HepG2 (cell line): ENCODE measurements around the gene CAPN9. TPM values are rescaled to one million over a fixed set of nuclear protein-coding genes. Genes with fewer than 3 reads are reported as not detected.

Source experiments
- ARID2 ChIP-seq: sonication (generic); formaldehyde crosslinking; IDR thresholded peaks from 2 replicates; pipeline ENCODE4 v1.8.1; 2022; ENCODE audit warnings: mild to moderate bottlenecking, missing genetic modification reagents, borderline replicate concordance
- CHCHD3 ChIP-seq: sonication (generic); formaldehyde crosslinking; IDR thresholded peaks from 2 replicates; pipeline ENCODE4 v1.8.0; 2022; ENCODE audit warnings: mild to moderate bottlenecking, missing genetic modification reagents, moderate library complexity
- CHD2 ChIP-seq: IDR thresholded peaks from 2 replicates; pipeline ENCODE4 v1.6.1; 2011; ENCODE audit warnings: low read depth, low read length, improper control_type of control experiment
- EZH2 ChIP-seq: conservative IDR thresholded peaks from 2 replicates; pipeline ENCODE4 v1.6.1; 2012; ENCODE audit warnings: mild to moderate bottlenecking, low read depth, low read length, moderate library complexity
- FOXJ3 ChIP-seq: sonication (generic); formaldehyde crosslinking; IDR thresholded peaks from 2 replicates; pipeline ENCODE4 v1.4.0; 2020; ENCODE audit warnings: missing genetic modification reagents, mild to moderate bottlenecking, borderline replicate concordance
- HHEX ChIP-seq: IDR thresholded peaks from 2 replicates; pipeline ENCODE4 v1.6.1; 2016; ENCODE audit warnings: control low read depth
- HOXD1 ChIP-seq: sonication (generic); formaldehyde crosslinking; IDR thresholded peaks from 2 replicates; pipeline ENCODE4 v1.5.0; 2020; ENCODE audit warnings: missing genetic modification reagents
- IRX3 ChIP-seq: sonication (generic); formaldehyde crosslinking; IDR thresholded peaks from 2 replicates; pipeline ENCODE4 v1.8.1; 2023; ENCODE audit warnings: mild to moderate bottlenecking, low read depth, missing genetic modification reagents, borderline replicate concordance
- KDM3A ChIP-seq: IDR thresholded peaks from 2 replicates; pipeline ENCODE4 v1.6.1; 2018; ENCODE audit warnings: low read depth, missing compliant biosample characterization
- MAFG ChIP-seq: sonication (generic); formaldehyde crosslinking; IDR thresholded peaks from 2 replicates; pipeline ENCODE4 v1.5.1; 2020; ENCODE audit warnings: mild to moderate bottlenecking, missing genetic modification reagents
- NFATC3 ChIP-seq: sonication (generic); formaldehyde crosslinking; IDR thresholded peaks from 2 replicates; pipeline ENCODE4 v1.5.1; 2020; ENCODE audit warnings: mild to moderate bottlenecking, missing genetic modification reagents
- RFXAP ChIP-seq: sonication (generic); formaldehyde crosslinking; IDR thresholded peaks from 2 replicates; pipeline ENCODE4 v1.4.0; 2020; ENCODE audit warnings: missing genetic modification reagents, borderline replicate concordance
- SAFB2 ChIP-seq: sonication (generic); formaldehyde crosslinking; IDR thresholded peaks from 2 replicates; pipeline ENCODE4 v1.5.1; 2020; ENCODE audit warnings: missing genetic modification reagents, low read depth, mild to moderate bottlenecking, borderline replicate concordance
- SALL1 ChIP-seq: sonication (generic); formaldehyde crosslinking; IDR thresholded peaks from 2 replicates; pipeline ENCODE4 v1.8.0; 2022; ENCODE audit warnings: mild to moderate bottlenecking, missing genetic modification reagents
- SNRNP70 ChIP-seq: fragments of 200-400 bp; formaldehyde crosslinking; IDR thresholded peaks from 2 replicates; pipeline ENCODE4 v1.6.1; 2017; ENCODE audit warnings: mild to moderate bottlenecking, low read depth, low read length, moderate library complexity
- SUZ12 ChIP-seq: fragments of 150-350 bp; IDR thresholded peaks from 2 replicates; pipeline ENCODE4 v1.6.1; 2014; ENCODE audit warnings: low read depth, low read length
- TOE1 ChIP-seq: sonication (generic); formaldehyde crosslinking; IDR thresholded peaks from 2 replicates; pipeline ENCODE4 v1.4.0; 2020; ENCODE audit warnings: mild to moderate bottlenecking, missing genetic modification reagents
- TP53 ChIP-seq: sonication (generic); formaldehyde crosslinking; conservative IDR thresholded peaks from 2 replicates; pipeline ENCODE4 v1.4.0; 2020; ENCODE audit warnings: missing genetic modification reagents
- ZBTB1 ChIP-seq: sonication (generic); formaldehyde crosslinking; IDR thresholded peaks from 2 replicates; pipeline ENCODE4 v1.4.0; 2020; ENCODE audit warnings: missing genetic modification reagents, borderline replicate concordance
- ZFP36L1 ChIP-seq: sonication (generic); formaldehyde crosslinking; IDR thresholded peaks from 2 replicates; pipeline ENCODE4 v1.8.0; 2022; ENCODE audit warnings: mild to moderate bottlenecking, missing genetic modification reagents, moderate library complexity
- ZNF260 ChIP-seq: sonication (generic); formaldehyde crosslinking; IDR thresholded peaks from 2 replicates; pipeline ENCODE4 v1.4.0; 2020; ENCODE audit warnings: missing genetic modification reagents, low read depth, mild to moderate bottlenecking, borderline replicate concordance
- ZNF557 ChIP-seq: sonication (generic); formaldehyde crosslinking; IDR thresholded peaks from 2 replicates; pipeline ENCODE4 v1.4.0; 2020; ENCODE audit warnings: missing genetic modification reagents
- ZSCAN12 ChIP-seq: sonication (generic); formaldehyde crosslinking; IDR thresholded peaks from 2 replicates; pipeline ENCODE4 v1.9.0; 2021; ENCODE audit warnings: mild to moderate bottlenecking, missing genetic modification reagents
- polyA plus RNA-seq, 8 experiments: library from polyadenylated mRNA; depleted of rRNA in 3 of 8; stranded (reverse) in 7 of 8; unstranded in 1 of 8; fragments of >200 nt; fragmentation: Illumina TruSeq in 4 of 8; extraction: Trizol in 4 of 8; gene quantifications; 2 replicates each; pipeline versions ENCODE4 v1.2.1 to v1.2.3, GENCODE V29; 2011 to 2016; ENCODE audit warnings: low read depth in 4 of 8, missing spikeins in 1 of 8, mixed read lengths in 1 of 8; ENCODE audit not compliant: insufficient read depth in 1 of 8
- total RNA-seq, 5 experiments: library from RNA; depleted of rRNA; stranded (reverse); fragments of >200 nt; fragmentation: Illumina TruSeq; extraction: Trizol; gene quantifications; 2 replicates each; pipeline ENCODE4 v1.2.3, GENCODE V29; 2016; ENCODE audit warnings: low read depth in 1 of 5
- TF ChIP-seq, protein P1 (sequence below): sonication (generic); formaldehyde crosslinking; IDR thresholded peaks from 2 replicates; pipeline ENCODE4 v1.4.0; 2020; ENCODE audit warnings: missing genetic modification reagents, borderline replicate concordance
- TF ChIP-seq, protein P2 (sequence below): IDR thresholded peaks from 2 replicates; pipeline ENCODE4 v1.6.1; 2012; ENCODE audit warnings: low read length, improper control_type of control experiment

CAPN9 gene
- total and polyA plus RNA-seq, 2 of the 13 experiments (the other 11 are each of a cell fraction or from before 2014, with no cell fraction given) = 0.04 to 0.31 TPM

DNA sequence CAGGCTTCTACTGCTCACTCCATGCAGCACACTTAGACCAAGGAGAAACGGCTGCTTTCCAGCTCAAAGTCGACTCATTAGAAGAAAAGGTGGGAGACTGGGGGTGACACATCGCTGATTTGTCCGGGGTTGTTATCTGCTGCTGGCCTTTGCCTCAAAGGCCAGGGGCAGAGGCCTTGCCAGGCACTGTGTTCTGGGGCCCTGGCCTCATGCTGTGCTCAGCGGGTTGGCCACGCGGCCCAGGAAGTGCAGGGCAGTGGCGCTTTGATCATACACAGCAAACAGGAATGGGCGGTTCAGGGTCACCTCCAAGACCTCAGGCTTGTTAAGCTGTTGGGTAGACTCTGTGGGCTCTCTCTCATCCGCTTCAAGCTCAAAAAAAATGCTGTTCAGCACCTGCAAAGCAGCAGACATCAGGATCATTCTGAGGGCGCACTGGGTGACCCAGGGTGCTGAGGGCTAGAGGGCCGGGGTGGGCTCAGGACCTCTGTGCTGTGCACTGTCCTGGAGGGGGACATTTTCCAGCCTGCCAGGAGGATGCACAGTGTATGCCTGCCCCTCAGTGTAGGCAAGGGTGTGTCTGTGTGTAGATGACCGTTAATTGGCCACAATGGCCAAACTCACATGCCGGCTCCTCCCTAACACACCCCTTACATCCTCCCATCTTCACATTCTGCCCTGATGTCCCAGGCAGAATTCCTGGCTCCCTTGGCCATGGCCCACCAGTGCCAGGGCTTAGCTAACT lies 44.1 kb upstream of the CAPN9 start (continued):
- TF ChIP-seq, protein P1, sequence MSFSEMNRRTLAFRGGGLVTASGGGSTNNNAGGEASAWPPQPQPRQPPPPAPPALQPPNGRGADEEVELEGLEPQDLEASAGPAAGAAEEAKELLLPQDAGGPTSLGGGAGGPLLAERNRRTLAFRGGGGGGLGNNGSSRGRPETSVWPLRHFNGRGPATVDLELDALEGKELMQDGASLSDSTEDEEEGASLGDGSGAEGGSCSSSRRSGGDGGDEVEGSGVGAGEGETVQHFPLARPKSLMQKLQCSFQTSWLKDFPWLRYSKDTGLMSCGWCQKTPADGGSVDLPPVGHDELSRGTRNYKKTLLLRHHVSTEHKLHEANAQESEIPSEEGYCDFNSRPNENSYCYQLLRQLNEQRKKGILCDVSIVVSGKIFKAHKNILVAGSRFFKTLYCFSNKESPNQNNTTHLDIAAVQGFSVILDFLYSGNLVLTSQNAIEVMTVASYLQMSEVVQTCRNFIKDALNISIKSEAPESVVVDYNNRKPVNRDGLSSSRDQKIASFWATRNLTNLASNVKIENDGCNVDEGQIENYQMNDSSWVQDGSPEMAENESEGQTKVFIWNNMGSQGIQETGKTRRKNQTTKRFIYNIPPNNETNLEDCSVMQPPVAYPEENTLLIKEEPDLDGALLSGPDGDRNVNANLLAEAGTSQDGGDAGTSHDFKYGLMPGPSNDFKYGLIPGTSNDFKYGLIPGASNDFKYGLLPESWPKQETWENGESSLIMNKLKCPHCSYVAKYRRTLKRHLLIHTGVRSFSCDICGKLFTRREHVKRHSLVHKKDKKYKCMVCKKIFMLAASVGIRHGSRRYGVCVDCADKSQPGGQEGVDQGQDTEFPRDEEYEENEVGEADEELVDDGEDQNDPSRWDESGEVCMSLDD = peak; percentile 96
- TF ChIP-seq RFXAP (CRISPR knock-in tag) = peak; percentile 89
- TF ChIP-seq CHCHD3 (CRISPR knock-in tag) = no peak
- peak; percentile 82; the same call in 1 of the 2 replicates for TF ChIP-seq HOXD1 (CRISPR knock-in tag)
- peak; percentile 59; the same call in 1 of the 2 replicates for TF ChIP-seq NFATC3 (CRISPR knock-in tag)
- no peak for TF ChIP-seq ZBTB1
- no peak for TF ChIP-seq EZH2
- peak; percentile 81 for TF ChIP-seq KDM3A (CRISPR knock-in tag)
- no peak for TF ChIP-seq ARID2 (CRISPR knock-in tag)
- TF ChIP-seq SALL1 (CRISPR knock-in tag) = peak; percentile 99
- TF ChIP-seq SUZ12 = no peak
- TF ChIP-seq SAFB2 (CRISPR knock-in tag) = peak; percentile 42
- TF ChIP-seq TOE1 (CRISPR knock-in tag) = no peak
- no peak for TF ChIP-seq MAFG (CRISPR knock-in tag)
- TF ChIP-seq IRX3 = peak; percentile 91
- peak; percentile 64; the same call in 1 of the 2 replicates for TF ChIP-seq ZNF557 (CRISPR knock-in tag)
- TF ChIP-seq HHEX = no peak
- no peak for TF ChIP-seq ZNF260 (CRISPR knock-in tag)
- peak; percentile 73 for TF ChIP-seq FOXJ3 (CRISPR knock-in tag)
- no peak for TF ChIP-seq SNRNP70
- no peak for TF ChIP-seq CHD2
- TF ChIP-seq, protein P2, sequence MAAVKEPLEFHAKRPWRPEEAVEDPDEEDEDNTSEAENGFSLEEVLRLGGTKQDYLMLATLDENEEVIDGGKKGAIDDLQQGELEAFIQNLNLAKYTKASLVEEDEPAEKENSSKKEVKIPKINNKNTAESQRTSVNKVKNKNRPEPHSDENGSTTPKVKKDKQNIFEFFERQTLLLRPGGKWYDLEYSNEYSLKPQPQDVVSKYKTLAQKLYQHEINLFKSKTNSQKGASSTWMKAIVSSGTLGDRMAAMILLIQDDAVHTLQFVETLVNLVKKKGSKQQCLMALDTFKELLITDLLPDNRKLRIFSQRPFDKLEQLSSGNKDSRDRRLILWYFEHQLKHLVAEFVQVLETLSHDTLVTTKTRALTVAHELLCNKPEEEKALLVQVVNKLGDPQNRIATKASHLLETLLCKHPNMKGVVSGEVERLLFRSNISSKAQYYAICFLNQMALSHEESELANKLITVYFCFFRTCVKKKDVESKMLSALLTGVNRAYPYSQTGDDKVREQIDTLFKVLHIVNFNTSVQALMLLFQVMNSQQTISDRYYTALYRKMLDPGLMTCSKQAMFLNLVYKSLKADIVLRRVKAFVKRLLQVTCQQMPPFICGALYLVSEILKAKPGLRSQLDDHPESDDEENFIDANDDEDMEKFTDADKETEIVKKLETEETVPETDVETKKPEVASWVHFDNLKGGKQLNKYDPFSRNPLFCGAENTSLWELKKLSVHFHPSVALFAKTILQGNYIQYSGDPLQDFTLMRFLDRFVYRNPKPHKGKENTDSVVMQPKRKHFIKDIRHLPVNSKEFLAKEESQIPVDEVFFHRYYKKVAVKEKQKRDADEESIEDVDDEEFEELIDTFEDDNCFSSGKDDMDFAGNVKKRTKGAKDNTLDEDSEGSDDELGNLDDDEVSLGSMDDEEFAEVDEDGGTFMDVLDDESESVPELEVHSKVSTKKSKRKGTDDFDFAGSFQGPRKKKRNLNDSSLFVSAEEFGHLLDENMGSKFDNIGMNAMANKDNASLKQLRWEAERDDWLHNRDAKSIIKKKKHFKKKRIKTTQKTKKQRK = no peak
- TF ChIP-seq ZFP36L1 = peak; percentile 94
- TF ChIP-seq ZSCAN12 (CRISPR knock-in tag) = no peak
- TF ChIP-seq TP53 (CRISPR knock-in tag) = no peak; the same call in 1 of the 2 replicates
